SK-N-SH treated with all-trans-retinoic acid at 6 μM for 48 hours (cell line): ENCODE measurements around the gene CCR5AS.
"Not testable (repeated sequence)": the region's sequence is repeated elsewhere in the genome, so short reads cannot be mapped to it uniquely, and the experiment has no call there.

Experiments
- ATAC-seq: fragments of 200-7000 bp; cut with Tn5 transposase; 3 replicates; pipeline ENCODE4 v1.9.1; 2020; ENCODE audit warnings: mild to moderate bottlenecking, moderate library complexity
- ARNTL ChIP-seq: fragments of 450-650 bp; formaldehyde crosslinking; IDR thresholded peaks from 2 replicates; pipeline ENCODE4 v1.5.0; 2020; ENCODE audit warnings: low read depth, mild to moderate bottlenecking, moderate library complexity, borderline replicate concordance
- BACH2 ChIP-seq: fragments of 250-450 bp; sonication (Bioruptor Pico); IDR thresholded peaks from 2 replicates; pipeline ENCODE4 v1.9.0; 2021; ENCODE audit warnings: mild to moderate bottlenecking, borderline replicate concordance
- CREB5 ChIP-seq: fragments of 250-450 bp; sonication (Bioruptor Pico); IDR thresholded peaks from 2 replicates; pipeline ENCODE4 v1.5.1; 2020; ENCODE audit warnings: low read depth, mild to moderate bottlenecking, moderate library complexity
- CSDC2 ChIP-seq: fragments of 250-450 bp; sonication (Bioruptor Pico); IDR thresholded peaks from 2 replicates; pipeline ENCODE4 v1.5.0; 2020; ENCODE audit warnings: mild to moderate bottlenecking, moderate library complexity
- CSRNP3 ChIP-seq: fragments of 250-450 bp; sonication (Bioruptor Pico); IDR thresholded peaks from 2 replicates; pipeline ENCODE4 v1.5.1; 2021; ENCODE audit warnings: mild to moderate bottlenecking, moderate library complexity
- ESRRG ChIP-seq: fragments of 250-450 bp; sonication (Bioruptor Pico); IDR thresholded peaks from 2 replicates; pipeline ENCODE4 v1.6.1; 2021; ENCODE audit warnings: mild to moderate bottlenecking
- ISL1 ChIP-seq: fragments of 250-450 bp; sonication (Bioruptor Pico); IDR thresholded peaks from 2 replicates; pipeline ENCODE4 v2.1.2; 2022; ENCODE audit warnings: mild to moderate bottlenecking, moderate library complexity
- OSR1 ChIP-seq: fragments of 250-450 bp; sonication (Bioruptor Pico); IDR thresholded peaks from 2 replicates; pipeline ENCODE4 v1.8.0; 2022; ENCODE audit warnings: moderate library complexity, mild to moderate bottlenecking, inconsistent platforms
- PATZ1 ChIP-seq: fragments of 250-450 bp; sonication (Bioruptor Pico); IDR thresholded peaks from 2 replicates; pipeline ENCODE4 v1.8.0; 2020; ENCODE audit warnings: mild to moderate bottlenecking, moderate library complexity, borderline replicate concordance
- POU6F1 ChIP-seq: fragments of 250-450 bp; sonication (Bioruptor Pico); IDR thresholded peaks from 2 replicates; pipeline ENCODE4 v1.8.0; 2021; ENCODE audit warnings: low read depth, mild to moderate bottlenecking, moderate library complexity, borderline replicate concordance
- PPARA ChIP-seq: fragments of 250-450 bp; sonication (Bioruptor Pico); IDR thresholded peaks from 2 replicates; pipeline ENCODE4 v1.5.0; 2020; ENCODE audit warnings: mild to moderate bottlenecking, borderline replicate concordance
- RARB ChIP-seq: fragments of 250-450 bp; sonication (Bioruptor Pico); IDR thresholded peaks from 2 replicates; pipeline ENCODE4 v1.8.0; 2021; ENCODE audit warnings: mild to moderate bottlenecking, moderate library complexity
- SNAI2 ChIP-seq: fragments of 250-450 bp; sonication (Bioruptor Pico); IDR thresholded peaks from 2 replicates; pipeline ENCODE4 v1.5.0; 2020; ENCODE audit warnings: mild to moderate bottlenecking, moderate library complexity
- TOX ChIP-seq: fragments of 250-450 bp; sonication (Bioruptor Pico); IDR thresholded peaks from 2 replicates; pipeline ENCODE4 v1.8.0; 2021; ENCODE audit warnings: mild to moderate bottlenecking, moderate library complexity, borderline replicate concordance
- TSHZ2 ChIP-seq: fragments of 250-450 bp; sonication (Bioruptor Pico); IDR thresholded peaks from 2 replicates; pipeline ENCODE4 v1.5.0; 2020; ENCODE audit warnings: mild to moderate bottlenecking, moderate library complexity
- ZC3H10 ChIP-seq: fragments of 250-450 bp; sonication (Bioruptor Pico); IDR thresholded peaks from 2 replicates; pipeline ENCODE4 v1.5.1; 2021; ENCODE audit warnings: mild to moderate bottlenecking, moderate library complexity
- ZFP3 ChIP-seq: fragments of 250-450 bp; sonication (Bioruptor Pico); IDR thresholded peaks from 2 replicates; pipeline ENCODE4 v1.5.0; 2020; ENCODE audit warnings: mild to moderate bottlenecking, moderate library complexity
- ZFP30 ChIP-seq: fragments of 450-650 bp; formaldehyde crosslinking; IDR thresholded peaks from 2 replicates; pipeline ENCODE4 v1.5.0; 2022; ENCODE audit warnings: mild to moderate bottlenecking, moderate library complexity
- ZNF565 ChIP-seq: fragments of 450-650 bp; formaldehyde crosslinking; conservative IDR thresholded peaks from 2 replicates; pipeline ENCODE4 v1.5.0; 2020; ENCODE audit warnings: low read depth, mild to moderate bottlenecking, moderate library complexity
- ZNF70 ChIP-seq: fragments of 450-650 bp; formaldehyde crosslinking; IDR thresholded peaks from 2 replicates; pipeline ENCODE4 v1.5.0; 2020; ENCODE audit warnings: mild to moderate bottlenecking, moderate library complexity
- ZNF8 ChIP-seq: fragments of 450-650 bp; formaldehyde crosslinking; IDR thresholded peaks from 2 replicates; pipeline ENCODE4 v1.5.0; 2020; ENCODE audit warnings: mild to moderate bottlenecking, moderate library complexity

The CCR5AS gene

GRCh38 chr3:46393011-46393410 is 13.9 kb downstream of the CCR5AS start:
- TF ChIP-seq ZNF565, result no peak
- no peak for TF ChIP-seq TSHZ2
- no peak for TF ChIP-seq BACH2 (CRISPR knock-in tag)
- TF ChIP-seq ARNTL (CRISPR knock-in tag), result no peak
- no peak for TF ChIP-seq PPARA
- TF ChIP-seq ESRRG (CRISPR knock-in tag), result no peak
- TF ChIP-seq ZFP3 (CRISPR knock-in tag), result no peak
- TF ChIP-seq CREB5 (CRISPR knock-in tag), result no peak
- no peak for TF ChIP-seq PATZ1
- TF ChIP-seq CSRNP3 (CRISPR knock-in tag), result no peak
- TF ChIP-seq ZNF8 (CRISPR knock-in tag), result no peak
- TF ChIP-seq RARB (CRISPR knock-in tag), result no peak
- TF ChIP-seq POU6F1, result no peak
- no peak for TF ChIP-seq CSDC2 (CRISPR knock-in tag)
- TF ChIP-seq OSR1 (CRISPR knock-in tag), result no peak
- no peak for TF ChIP-seq ZC3H10 (CRISPR knock-in tag)
- ATAC-seq, result no peak

GRCh38 chr3:46391526-46391925 is 15.3 kb downstream of the CCR5AS start:
- ATAC-seq, result not testable (repeated sequence)

GRCh38 chr3:46389306-46389705 is 17.6 kb downstream of the CCR5AS start:
- TF ChIP-seq RARB (CRISPR knock-in tag) (no peak), SNAI2 (CRISPR knock-in tag) (no peak), TOX (CRISPR knock-in tag) (no peak), CSDC2 (CRISPR knock-in tag) (no peak), ZC3H10 (CRISPR knock-in tag) (no peak), ZNF70 (no peak), CSRNP3 (CRISPR knock-in tag) (no peak), OSR1 (CRISPR knock-in tag) (no peak), ZFP30 (CRISPR knock-in tag) (no peak), ISL1 (CRISPR knock-in tag) (no peak), POU6F1 (no peak), PATZ1 (no peak), TSHZ2 (no peak), ARNTL (CRISPR knock-in tag) (no peak)
- no peak for ATAC-seq
